ENCODE data around the gene SPARCL1.

DNA sequence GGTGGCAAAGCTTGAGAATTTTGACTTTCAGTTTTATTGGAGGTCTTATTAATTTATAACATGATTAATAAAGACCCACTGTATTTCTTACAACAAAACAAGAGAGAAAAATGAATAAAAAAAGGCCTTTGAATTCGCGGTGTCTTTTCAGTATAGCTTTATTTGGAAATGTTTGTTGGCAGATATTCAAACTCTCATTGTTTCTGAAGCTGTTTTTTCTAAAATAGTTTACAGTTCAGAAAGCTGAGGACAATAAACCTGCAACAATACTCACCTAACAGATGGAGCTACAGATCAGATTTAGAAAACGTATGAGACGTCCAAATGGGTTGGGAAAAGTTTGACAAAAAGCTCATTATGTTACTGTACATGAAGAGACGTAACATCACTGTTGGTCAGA, 2.4 kb upstream of the SPARCL1 start:
- TF ChIP-seq, protein P1, sequence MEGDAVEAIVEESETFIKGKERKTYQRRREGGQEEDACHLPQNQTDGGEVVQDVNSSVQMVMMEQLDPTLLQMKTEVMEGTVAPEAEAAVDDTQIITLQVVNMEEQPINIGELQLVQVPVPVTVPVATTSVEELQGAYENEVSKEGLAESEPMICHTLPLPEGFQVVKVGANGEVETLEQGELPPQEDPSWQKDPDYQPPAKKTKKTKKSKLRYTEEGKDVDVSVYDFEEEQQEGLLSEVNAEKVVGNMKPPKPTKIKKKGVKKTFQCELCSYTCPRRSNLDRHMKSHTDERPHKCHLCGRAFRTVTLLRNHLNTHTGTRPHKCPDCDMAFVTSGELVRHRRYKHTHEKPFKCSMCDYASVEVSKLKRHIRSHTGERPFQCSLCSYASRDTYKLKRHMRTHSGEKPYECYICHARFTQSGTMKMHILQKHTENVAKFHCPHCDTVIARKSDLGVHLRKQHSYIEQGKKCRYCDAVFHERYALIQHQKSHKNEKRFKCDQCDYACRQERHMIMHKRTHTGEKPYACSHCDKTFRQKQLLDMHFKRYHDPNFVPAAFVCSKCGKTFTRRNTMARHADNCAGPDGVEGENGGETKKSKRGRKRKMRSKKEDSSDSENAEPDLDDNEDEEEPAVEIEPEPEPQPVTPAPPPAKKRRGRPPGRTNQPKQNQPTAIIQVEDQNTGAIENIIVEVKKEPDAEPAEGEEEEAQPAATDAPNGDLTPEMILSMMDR (IDR thresholded peaks at IDR 0.05), result no peak
- TF ChIP-seq POLR2A (IDR thresholded peaks at IDR 0.05), result no peak
